K562 (cell line): Measurements from ENCODE around the gene FAM118B. TPM values are rescaled to one million over a fixed set of nuclear protein-coding genes. Genes with fewer than 3 reads are reported as not detected.

Experiments used
- ARNT ChIP-seq, 2 experiments: fragments of 450-650 bp; IDR thresholded peaks; 2 replicates each; pipeline ENCODE4 v1.6.1; 2016; ENCODE audit warnings: mild to moderate bottlenecking in 1 of 2
- BRF1 ChIP-seq: IDR thresholded peaks from 3 replicates; pipeline ENCODE4 v1.6.1; 2011; ENCODE audit warnings: borderline replicate concordance, mild to moderate bottlenecking; ENCODE audit not compliant: insufficient read length; ENCODE audit errors: extremely low read depth
- CHD4 ChIP-seq: fragments of 200-600 bp; sonication (generic); IDR thresholded peaks from 3 replicates; pipeline ENCODE4 v1.6.1; 2012; ENCODE audit warnings: low read depth, mild to moderate bottlenecking, mixed read lengths, low read length, inconsistent platforms; ENCODE audit not compliant: insufficient read depth, insufficient replicate concordance, poor library complexity, severe bottlenecking
- HDAC3 ChIP-seq: fragments of 450-650 bp; IDR thresholded peaks from 2 replicates; pipeline ENCODE4 v1.6.1; 2018; ENCODE audit warnings: borderline replicate concordance, mild to moderate bottlenecking, moderate library complexity; ENCODE audit not compliant: partially characterized antibody
- KDM1A ChIP-seq, 2 experiments: fragments of 450-650 bp; IDR thresholded peaks; 2 replicates each; pipeline ENCODE4 v1.6.1; 2016; ENCODE audit warnings: mild to moderate bottlenecking in 2 of 2
- PHF20 ChIP-seq: fragments of 450-650 bp; IDR thresholded peaks from 2 replicates; pipeline ENCODE4 v1.6.1; 2018; ENCODE audit not compliant: partially characterized antibody
- PHF8 ChIP-seq: fragments of 200-600 bp; sonication (generic); IDR thresholded peaks from 2 replicates; pipeline ENCODE4 v1.6.1; 2012; ENCODE audit warnings: mixed run types, mild to moderate bottlenecking, inconsistent platforms, low read length, moderate library complexity, borderline replicate concordance
- RBFOX2 ChIP-seq: fragments of 200-400 bp; formaldehyde crosslinking; IDR thresholded peaks from 2 replicates; pipeline ENCODE4 v1.6.1; 2017; ENCODE audit warnings: low read depth, mild to moderate bottlenecking, low read length, moderate library complexity
- SAFB2 ChIP-seq: fragments of 200-400 bp; formaldehyde crosslinking; IDR thresholded peaks from 2 replicates; pipeline ENCODE4 v1.6.1; 2018; ENCODE audit warnings: borderline replicate concordance, low read length, low read depth, moderate library complexity; ENCODE audit not compliant: severe bottlenecking
- SIX5 ChIP-seq, 2 experiments: IDR thresholded peaks; 2 replicates each; pipeline ENCODE4 v1.6.1; 2011; ENCODE audit warnings: low read length in 2 of 2, borderline replicate concordance in 1 of 2, low read depth in 1 of 2, mild to moderate bottlenecking in 1 of 2, moderate library complexity in 1 of 2; ENCODE audit not compliant: insufficient read depth in 1 of 2
- TFAM ChIP-seq: fragments of 250-450 bp; sonication (Bioruptor Pico); conservative IDR thresholded peaks from 2 replicates; pipeline ENCODE4 v1.5.0; 2021; ENCODE audit warnings: mild to moderate bottlenecking, moderate library complexity
- YBX1 ChIP-seq: fragments of 450-650 bp; IDR thresholded peaks from 2 replicates; pipeline ENCODE4 v1.7.1; 2016; ENCODE audit warnings: mild to moderate bottlenecking
- YY1 ChIP-seq, 3 experiments: IDR thresholded peaks; 2 replicates each; pipeline ENCODE4 v1.6.1; 2011; ENCODE audit warnings: low read length in 2 of 3, mild to moderate bottlenecking in 2 of 3, moderate library complexity in 2 of 3, borderline replicate concordance in 1 of 3, control low read depth in 1 of 3, low read depth in 1 of 3; ENCODE audit not compliant: insufficient read depth in 3 of 3, insufficient replicate concordance in 2 of 3, control insufficient read depth in 1 of 3, insufficient read length in 1 of 3; ENCODE audit errors: extremely low read depth in 1 of 3
- ZNF232 ChIP-seq: sonication (generic); formaldehyde crosslinking; IDR thresholded peaks from 2 replicates; pipeline ENCODE4 v1.8.0; 2022; ENCODE audit warnings: mild to moderate bottlenecking, missing genetic modification reagents
- ZNF253 ChIP-seq: fragments of 250-450 bp; sonication (Bioruptor Pico); conservative IDR thresholded peaks from 2 replicates; pipeline ENCODE4 v1.6.1; 2021; ENCODE audit warnings: mild to moderate bottlenecking
- ZNF347 ChIP-seq: fragments of 450-650 bp; formaldehyde crosslinking; IDR thresholded peaks from 2 replicates; pipeline ENCODE4 v1.4.0; 2020; ENCODE audit warnings: low read depth, mild to moderate bottlenecking, moderate library complexity
- ZNF586 ChIP-seq: fragments of 450-650 bp; formaldehyde crosslinking; conservative IDR thresholded peaks from 2 replicates; pipeline ENCODE4 v1.4.0; 2020; ENCODE audit warnings: mild to moderate bottlenecking, moderate library complexity
- ZSCAN32 ChIP-seq: fragments of 450-650 bp; formaldehyde crosslinking; IDR thresholded peaks from 2 replicates; pipeline ENCODE4 v1.4.0; 2020; ENCODE audit warnings: mild to moderate bottlenecking, moderate library complexity
- polyA plus RNA-seq, 8 experiments: library from polyadenylated mRNA; depleted of rRNA in 4 of 8; stranded (reverse) in 5 of 8; unstranded in 3 of 8; fragments of >200 nt; fragmentation: Nextera tagmentation in 2 of 8; fragmentation: Illumina TruSeq in 1 of 8; extraction: Ambion mirVana in 2 of 8; extraction: Trizol in 1 of 8; gene quantifications; 2 replicates each; pipeline versions ENCODE4 v1.2.1 to v1.2.3, GENCODE V29; 2011 to 2014; ENCODE audit warnings: inconsistent platforms in 1 of 8, missing spikeins in 1 of 8
- total RNA-seq, 7 experiments: library from RNA; depleted of rRNA in 6 of 7; stranded (reverse); fragments of >200 nt in 6 of 7; fragmentation: Illumina TruSeq in 2 of 7; extraction: Trizol in 2 of 7; gene quantifications; 2 replicates each; pipeline versions ENCODE4 v1.2.1 to v1.2.3, GENCODE V29; 2011 to 2021; ENCODE audit warnings: low replicate concordance in 1 of 7
- TF ChIP-seq, protein P1 (sequence below): sonication (generic); formaldehyde crosslinking; IDR thresholded peaks from 2 replicates; pipeline ENCODE4 v1.8.0; 2022; ENCODE audit warnings: mild to moderate bottlenecking, missing genetic modification reagents
- TF ChIP-seq, protein P2 (sequence below): fragments of 450-650 bp; conservative IDR thresholded peaks from 2 replicates; pipeline ENCODE4 v1.6.1; 2016; ENCODE audit warnings: missing genetic modification characterization, low read depth, mild to moderate bottlenecking, missing compliant biosample characterization, moderate library complexity
- TF ChIP-seq, protein P3 (sequence below), 2 experiments: fragments of 150-350 bp in 1 of 2; IDR thresholded peaks; 2 replicates each; pipeline ENCODE4 v1.6.1; 2012 to 2016; ENCODE audit warnings: low read depth in 2 of 2, low read length in 2 of 2, mild to moderate bottlenecking in 1 of 2, moderate library complexity in 1 of 2

Gene FAM118B
- total and polyA plus RNA-seq, 9 of the 15 experiments (the other 6 are each of a cell fraction or from before 2014, with no cell fraction given): 12.0 to 49.0 (median 22.1) TPM

DNA sequence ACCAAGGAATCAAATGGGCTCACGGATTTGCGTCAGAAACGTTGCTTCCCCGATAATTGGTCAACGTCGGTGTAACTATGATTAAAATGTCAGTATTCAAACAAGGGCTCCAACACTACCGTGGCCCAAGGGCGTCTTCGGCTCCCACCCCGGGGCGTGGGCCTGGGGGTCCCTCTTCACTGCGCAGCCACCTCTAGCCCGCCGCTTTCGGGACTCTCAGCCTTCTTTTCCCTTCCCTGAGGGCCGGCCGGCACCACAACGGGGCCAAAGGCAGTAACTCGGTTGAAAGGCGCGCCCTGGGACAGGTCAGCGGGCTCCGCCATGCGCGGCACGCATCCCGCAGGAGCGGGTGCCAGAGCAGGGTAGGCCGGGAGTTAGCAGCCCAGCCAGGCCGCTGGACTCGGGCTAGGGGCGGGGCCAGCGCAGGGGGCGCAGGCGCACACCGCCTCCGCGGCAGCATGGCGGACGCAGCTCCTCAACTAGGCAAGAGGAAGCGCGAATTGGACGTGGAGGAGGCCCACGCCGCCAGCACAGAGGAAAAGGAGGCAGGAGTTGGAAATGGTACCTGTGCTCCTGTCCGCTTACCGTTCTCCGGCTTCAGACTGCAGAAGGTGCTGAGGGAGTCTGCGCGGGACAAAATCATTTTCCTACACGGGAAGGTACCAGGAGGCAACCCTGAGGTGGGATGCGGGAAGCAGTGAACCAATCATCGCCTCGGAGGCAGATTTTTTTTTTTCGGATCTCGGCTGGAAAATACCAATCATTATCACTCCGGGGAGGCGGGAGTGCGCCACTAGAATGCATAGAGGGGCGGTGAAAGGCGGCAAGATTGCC is 92.3 kb downstream of the FAM118B start, which contains the start of gene DCPS (continued):
- TF ChIP-seq BRF1: no peak
- TF ChIP-seq PHF20: peak; percentile 95
- TF ChIP-seq ZNF586 (CRISPR knock-in tag): no peak
- no peak for TF ChIP-seq ZNF347
- no peak for TF ChIP-seq HDAC3
- peak; percentile 100 for TF ChIP-seq RBFOX2
- TF ChIP-seq, protein P1, sequence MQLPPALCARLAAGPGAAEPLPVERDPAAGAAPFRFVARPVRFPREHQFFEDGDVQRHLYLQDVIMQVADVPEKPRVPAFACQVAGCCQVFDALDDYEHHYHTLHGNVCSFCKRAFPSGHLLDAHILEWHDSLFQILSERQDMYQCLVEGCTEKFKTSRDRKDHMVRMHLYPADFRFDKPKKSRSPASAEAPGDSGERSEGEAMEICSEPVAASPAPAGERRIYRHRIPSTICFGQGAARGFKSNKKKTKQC: peak; percentile 84
- TF ChIP-seq ARNT (IDR thresholded peaks at IDR 0.05): no peak
- TF ChIP-seq, protein P2, sequence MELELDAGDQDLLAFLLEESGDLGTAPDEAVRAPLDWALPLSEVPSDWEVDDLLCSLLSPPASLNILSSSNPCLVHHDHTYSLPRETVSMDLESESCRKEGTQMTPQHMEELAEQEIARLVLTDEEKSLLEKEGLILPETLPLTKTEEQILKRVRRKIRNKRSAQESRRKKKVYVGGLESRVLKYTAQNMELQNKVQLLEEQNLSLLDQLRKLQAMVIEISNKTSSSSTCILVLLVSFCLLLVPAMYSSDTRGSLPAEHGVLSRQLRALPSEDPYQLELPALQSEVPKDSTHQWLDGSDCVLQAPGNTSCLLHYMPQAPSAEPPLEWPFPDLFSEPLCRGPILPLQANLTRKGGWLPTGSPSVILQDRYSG (tag): 0 out of 2 replicates have a peak, but pooled peaks have one; percentile 70
- TF ChIP-seq YY1 (IDR thresholded peaks at IDR 0.05; ENCODE audit: borderline replicate concordance in 1 of 3, control insufficient read depth in 1 of 3, extremely low read depth in 1 of 3, insufficient read depth in 3 of 3, insufficient read length in 1 of 3, insufficient replicate concordance in 2 of 3, low read depth in 1 of 3, low read length in 2 of 3): peak; percentile 67 to 94 (median 90)
- TF ChIP-seq, protein P3, sequence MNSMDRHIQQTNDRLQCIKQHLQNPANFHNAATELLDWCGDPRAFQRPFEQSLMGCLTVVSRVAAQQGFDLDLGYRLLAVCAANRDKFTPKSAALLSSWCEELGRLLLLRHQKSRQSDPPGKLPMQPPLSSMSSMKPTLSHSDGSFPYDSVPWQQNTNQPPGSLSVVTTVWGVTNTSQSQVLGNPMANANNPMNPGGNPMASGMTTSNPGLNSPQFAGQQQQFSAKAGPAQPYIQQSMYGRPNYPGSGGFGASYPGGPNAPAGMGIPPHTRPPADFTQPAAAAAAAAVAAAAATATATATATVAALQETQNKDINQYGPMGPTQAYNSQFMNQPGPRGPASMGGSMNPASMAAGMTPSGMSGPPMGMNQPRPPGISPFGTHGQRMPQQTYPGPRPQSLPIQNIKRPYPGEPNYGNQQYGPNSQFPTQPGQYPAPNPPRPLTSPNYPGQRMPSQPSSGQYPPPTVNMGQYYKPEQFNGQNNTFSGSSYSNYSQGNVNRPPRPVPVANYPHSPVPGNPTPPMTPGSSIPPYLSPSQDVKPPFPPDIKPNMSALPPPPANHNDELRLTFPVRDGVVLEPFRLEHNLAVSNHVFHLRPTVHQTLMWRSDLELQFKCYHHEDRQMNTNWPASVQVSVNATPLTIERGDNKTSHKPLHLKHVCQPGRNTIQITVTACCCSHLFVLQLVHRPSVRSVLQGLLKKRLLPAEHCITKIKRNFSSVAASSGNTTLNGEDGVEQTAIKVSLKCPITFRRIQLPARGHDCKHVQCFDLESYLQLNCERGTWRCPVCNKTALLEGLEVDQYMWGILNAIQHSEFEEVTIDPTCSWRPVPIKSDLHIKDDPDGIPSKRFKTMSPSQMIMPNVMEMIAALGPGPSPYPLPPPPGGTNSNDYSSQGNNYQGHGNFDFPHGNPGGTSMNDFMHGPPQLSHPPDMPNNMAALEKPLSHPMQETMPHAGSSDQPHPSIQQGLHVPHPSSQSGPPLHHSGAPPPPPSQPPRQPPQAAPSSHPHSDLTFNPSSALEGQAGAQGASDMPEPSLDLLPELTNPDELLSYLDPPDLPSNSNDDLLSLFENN (IDR thresholded peaks at IDR 0.05; ENCODE audit: low read depth in 2 of 2, low read length in 2 of 2): 0 out of 4 replicates have a peak, but pooled peaks of 1 of the 2 experiments have one; percentile 18
- peak; percentile 17 to 28; a peak in 2 of 4 replicates for TF ChIP-seq KDM1A (IDR thresholded peaks at IDR 0.05)
- no peak for TF ChIP-seq ZNF253
- no peak for TF ChIP-seq SAFB2
- no peak for TF ChIP-seq CHD4
- TF ChIP-seq ZNF232: no peak
- TF ChIP-seq PHF8: peak; percentile 100
- TF ChIP-seq SIX5 (IDR thresholded peaks at IDR 0.05; ENCODE audit: borderline replicate concordance in 1 of 2, insufficient read depth in 1 of 2, low read depth in 1 of 2, low read length in 2 of 2): no peak
- TF ChIP-seq YBX1: no peak
- no peak for TF ChIP-seq ZSCAN32 (CRISPR knock-in tag)
- TF ChIP-seq TFAM: no peak
